SK-N-SH (cell line): ENCODE results near the gene ST3GAL2. TPM values are rescaled to one million over a fixed set of nuclear protein-coding genes. Genes with fewer than 3 reads are reported as not detected.

ENCODE experiments used
- CTCF ChIA-PET: fragments of 300-600, 350-600 bp; formaldehyde crosslinking; extraction: SDS; loops from one replicate; lab custom pipeline; 2021; lab: Yijun Ruan, JAX
- POLR2A ChIA-PET: fragments of 350-600 bp; sonication (Branson Sonifier 250); formaldehyde crosslinking; extraction: SDS; loops from one replicate; lab custom pipeline; 2020; ENCODE audit warnings: antibody characterized with exemption, inconsistent platforms; lab: Yijun Ruan, JAX
- DNase-seq: peaks from one replicate; pipeline ENCODE4 v3.0.0; 2012
- H2AFZ ChIP-seq: fragments of 200-600 bp; sonication (generic); 2 replicates; pipeline ENCODE4 v1.8.1; 2016; ENCODE audit warnings: antibody characterized with exemption, mild to moderate bottlenecking, low read depth
- H3F3A ChIP-seq: fragments of 200-600 bp; sonication (generic); replicated peaks from 2 replicates; pipeline ENCODE3; 2016; ENCODE audit warnings: antibody characterized with exemption, mild to moderate bottlenecking; ENCODE audit not compliant: insufficient read depth
- H3K27ac ChIP-seq, 2 experiments: fragments of 200-500 bp in 1 of 2; fragments of 200-600 bp in 1 of 2; sonication (Bioruptor generic) in 1 of 2; sonication (generic), shearing (Covaris generic) in 1 of 2; 2 replicates each; pipeline versions ENCODE4 v1.5.1 to v1.6.1; 2014 to 2016; ENCODE audit warnings: low read depth in 2 of 2, inconsistent platforms in 1 of 2, low read length in 1 of 2, mild to moderate bottlenecking in 1 of 2, mixed read lengths in 1 of 2
- H3K27me3 ChIP-seq: fragments of 200-600 bp; sonication (generic), shearing (Covaris generic); 2 replicates; pipeline ENCODE4 v1.6.1; 2016; ENCODE audit warnings: mixed run types; ENCODE audit not compliant: insufficient read depth
- H3K36me3 ChIP-seq, 2 experiments: fragments of 200-500 bp in 1 of 2; fragments of 200-600 bp in 1 of 2; sonication (Bioruptor generic) in 1 of 2; sonication (generic) in 1 of 2; replicated peaks in 1 of 2; 2 replicates each; pipeline versions ENCODE3 to v1.5.1; 2014 to 2016; ENCODE audit warnings: low read length in 1 of 2, mild to moderate bottlenecking in 1 of 2; ENCODE audit not compliant: insufficient read depth in 2 of 2, control insufficient read depth in 1 of 2
- H3K4me1 ChIP-seq, 2 experiments: fragments of 200-500 bp in 1 of 2; fragments of 200-600 bp in 1 of 2; sonication (Bioruptor generic) in 1 of 2; sonication (generic), shearing (Covaris generic) in 1 of 2; 2 replicates each; pipeline versions ENCODE4 v1.5.1 to v1.6.1; 2014 to 2016; ENCODE audit warnings: low read depth in 1 of 2, low read length in 1 of 2, mixed run types in 1 of 2; ENCODE audit not compliant: insufficient read depth in 2 of 2, control insufficient read depth in 1 of 2
- H3K4me2 ChIP-seq: fragments of 200-600 bp; sonication (generic), shearing (Covaris generic); 2 replicates; pipeline ENCODE4 v1.6.1; 2017; ENCODE audit warnings: mixed run types
- H3K4me3 ChIP-seq, 2 experiments: fragments of 200-500 bp in 1 of 2; fragments of 200-600 bp in 1 of 2; sonication (Bioruptor generic) in 1 of 2; sonication (generic), shearing (Covaris generic) in 1 of 2; 2 replicates each; pipeline versions ENCODE4 v1.5.1 to v1.8.1; 2014 to 2016; ENCODE audit warnings: low read depth in 2 of 2, inconsistent platforms in 1 of 2, low read length in 1 of 2, mild to moderate bottlenecking in 1 of 2, mixed read lengths in 1 of 2, moderate library complexity in 1 of 2
- H3K79me2 ChIP-seq: fragments of 200-600 bp; sonication (generic); 2 replicates; pipeline ENCODE4 v1.8.1; 2017; ENCODE audit warnings: mild to moderate bottlenecking; ENCODE audit not compliant: insufficient read depth
- H3K9ac ChIP-seq: fragments of 200-600 bp; sonication (generic); 2 replicates; pipeline ENCODE4 v1.6.1; 2017; ENCODE audit warnings: mixed run types
- H3K9me2 ChIP-seq: fragments of 200-600 bp; sonication (generic); 2 replicates; pipeline ENCODE4 v1.6.1; 2017; ENCODE audit warnings: mixed run types
- H3K9me3 ChIP-seq: fragments of 200-600 bp; sonication (generic); 2 replicates; pipeline ENCODE4 v1.6.1; 2017; ENCODE audit warnings: mixed run types, mild to moderate bottlenecking, moderate library complexity
- H4K20me1 ChIP-seq: fragments of 200-600 bp; sonication (generic); 2 replicates; pipeline ENCODE4 v1.6.1; 2017; ENCODE audit warnings: mild to moderate bottlenecking, mixed run types; ENCODE audit not compliant: insufficient read depth
- FOSL2 ChIP-seq: IDR thresholded peaks from 2 replicates; pipeline ENCODE4 v1.4.0; 2012; ENCODE audit warnings: low read depth, mild to moderate bottlenecking, moderate library complexity, borderline replicate concordance
- FOXM1 ChIP-seq: IDR thresholded peaks from 2 replicates; pipeline ENCODE4 v1.4.0; 2012; ENCODE audit warnings: low read depth, mild to moderate bottlenecking
- JUND ChIP-seq: IDR thresholded peaks from 2 replicates; pipeline ENCODE4 v1.4.0; 2012
- NFIC ChIP-seq: IDR thresholded peaks from 2 replicates; pipeline ENCODE4 v1.4.0; 2012; ENCODE audit warnings: borderline replicate concordance
- RAD21 ChIP-seq: IDR thresholded peaks from 2 replicates; pipeline ENCODE4 v1.6.1; 2012; ENCODE audit warnings: mild to moderate bottlenecking, low read length
- TEAD4 ChIP-seq: IDR thresholded peaks from 2 replicates; pipeline ENCODE4 v1.4.0; 2012; ENCODE audit warnings: mild to moderate bottlenecking, borderline replicate concordance; ENCODE audit not compliant: insufficient read depth
- WGBS: methylation state at CpG from one replicate; pipeline ENCODE4 v1.1.6; 2017; ENCODE audit warnings: low lambda C conversion rate; 5-methylcytosine and 5-hydroxymethylcytosine counted together
- polyA plus RNA-seq, 3 experiments: library from polyadenylated mRNA; depleted of rRNA; stranded (reverse); fragments of >200 nt; gene quantifications; 2 replicates each; pipeline ENCODE4 v1.2.3, GENCODE V29; 2012
- TF ChIP-seq, protein P1 (sequence below): IDR thresholded peaks from 2 replicates; pipeline ENCODE4 v1.6.1; 2012; ENCODE audit warnings: mild to moderate bottlenecking, low read depth, low read length, moderate library complexity
- TF ChIP-seq, protein P2 (sequence below): fragments of 150-350 bp; IDR thresholded peaks from 2 replicates; pipeline ENCODE4 v1.6.1; 2017; ENCODE audit warnings: antibody characterized with exemption, low read length, low read depth, borderline replicate concordance
- TF ChIP-seq, protein P3 (sequence below): IDR thresholded peaks from 2 replicates; pipeline ENCODE4 v1.4.0; 2012; ENCODE audit warnings: low read depth
- TF ChIP-seq, protein P4 (sequence below): fragments of 150-350 bp; IDR thresholded peaks from 2 replicates; pipeline ENCODE4 v1.6.1; 2016; ENCODE audit warnings: mild to moderate bottlenecking, low read depth, low read length
- TF ChIP-seq, protein P5 (sequence below): IDR thresholded peaks from 2 replicates; pipeline ENCODE4; 2012
- TF ChIP-seq, protein P6 (sequence below): IDR thresholded peaks from 2 replicates; pipeline ENCODE4 v1.4.0; 2012; ENCODE audit warnings: low read depth, borderline replicate concordance

The ST3GAL2 gene
- polyA plus RNA-seq, 1 of the 3 experiments (the other 2 are of a cell fraction), result 19.9 TPM

DNA sequence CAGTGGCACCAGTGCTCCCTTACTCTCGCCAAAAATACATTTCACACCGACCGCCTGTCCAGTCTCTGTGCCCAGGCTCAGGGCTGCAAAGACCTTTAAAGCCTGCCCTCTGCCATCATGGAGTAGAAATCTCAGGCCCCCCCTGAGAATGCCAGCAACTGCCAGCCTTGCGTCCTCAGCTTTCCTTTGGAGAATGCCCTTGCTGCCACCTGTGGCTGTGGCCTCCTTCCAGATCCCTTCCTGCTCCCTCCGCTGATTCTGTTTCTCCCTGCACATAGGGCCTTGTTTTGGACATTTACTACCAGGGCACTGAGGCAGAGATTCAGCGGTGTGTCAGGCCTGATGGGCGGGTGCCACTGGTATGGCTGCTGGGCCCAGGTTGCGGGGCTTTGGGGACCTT is 28.7 kb upstream of the ST3GAL2 start:
- Histone ChIP-seq H3K9me2 (no peaks in the 10 kb centered on the region), H3K4me1 (peaks cover 0 to 3% of the 10 kb centered on the region in 2 experiments; a peak in 1 of 4 replicates), H3K9me3 (no peaks in the 10 kb centered on the region), H2AFZ (no peak overlapping the region), H3K27ac (no peak overlapping the region), H4K20me1 (no peaks in the 10 kb centered on the region), H3K4me3 (no peak overlapping the region), H3K79me2 (no peaks in the 10 kb centered on the region), H3K36me3 (no peaks in the 10 kb centered on the region), H3K27me3 (no peaks in the 10 kb centered on the region), H3F3A (no peaks in the 10 kb centered on the region), H3K4me2 (no peak overlapping the region), H3K9ac (no peak overlapping the region)
- DNase-seq, result no peak
- CTCF ChIA-PET, result no interaction called here
- TF ChIP-seq RAD21 (no peak), NFIC (no peak), FOXM1 (no peak), JUND (no peak), TEAD4 (no peak), FOSL2 (no peak)
- TF ChIP-seq, protein P1, sequence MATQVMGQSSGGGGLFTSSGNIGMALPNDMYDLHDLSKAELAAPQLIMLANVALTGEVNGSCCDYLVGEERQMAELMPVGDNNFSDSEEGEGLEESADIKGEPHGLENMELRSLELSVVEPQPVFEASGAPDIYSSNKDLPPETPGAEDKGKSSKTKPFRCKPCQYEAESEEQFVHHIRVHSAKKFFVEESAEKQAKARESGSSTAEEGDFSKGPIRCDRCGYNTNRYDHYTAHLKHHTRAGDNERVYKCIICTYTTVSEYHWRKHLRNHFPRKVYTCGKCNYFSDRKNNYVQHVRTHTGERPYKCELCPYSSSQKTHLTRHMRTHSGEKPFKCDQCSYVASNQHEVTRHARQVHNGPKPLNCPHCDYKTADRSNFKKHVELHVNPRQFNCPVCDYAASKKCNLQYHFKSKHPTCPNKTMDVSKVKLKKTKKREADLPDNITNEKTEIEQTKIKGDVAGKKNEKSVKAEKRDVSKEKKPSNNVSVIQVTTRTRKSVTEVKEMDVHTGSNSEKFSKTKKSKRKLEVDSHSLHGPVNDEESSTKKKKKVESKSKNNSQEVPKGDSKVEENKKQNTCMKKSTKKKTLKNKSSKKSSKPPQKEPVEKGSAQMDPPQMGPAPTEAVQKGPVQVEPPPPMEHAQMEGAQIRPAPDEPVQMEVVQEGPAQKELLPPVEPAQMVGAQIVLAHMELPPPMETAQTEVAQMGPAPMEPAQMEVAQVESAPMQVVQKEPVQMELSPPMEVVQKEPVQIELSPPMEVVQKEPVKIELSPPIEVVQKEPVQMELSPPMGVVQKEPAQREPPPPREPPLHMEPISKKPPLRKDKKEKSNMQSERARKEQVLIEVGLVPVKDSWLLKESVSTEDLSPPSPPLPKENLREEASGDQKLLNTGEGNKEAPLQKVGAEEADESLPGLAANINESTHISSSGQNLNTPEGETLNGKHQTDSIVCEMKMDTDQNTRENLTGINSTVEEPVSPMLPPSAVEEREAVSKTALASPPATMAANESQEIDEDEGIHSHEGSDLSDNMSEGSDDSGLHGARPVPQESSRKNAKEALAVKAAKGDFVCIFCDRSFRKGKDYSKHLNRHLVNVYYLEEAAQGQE, result no peak
- TF ChIP-seq, protein P2, sequence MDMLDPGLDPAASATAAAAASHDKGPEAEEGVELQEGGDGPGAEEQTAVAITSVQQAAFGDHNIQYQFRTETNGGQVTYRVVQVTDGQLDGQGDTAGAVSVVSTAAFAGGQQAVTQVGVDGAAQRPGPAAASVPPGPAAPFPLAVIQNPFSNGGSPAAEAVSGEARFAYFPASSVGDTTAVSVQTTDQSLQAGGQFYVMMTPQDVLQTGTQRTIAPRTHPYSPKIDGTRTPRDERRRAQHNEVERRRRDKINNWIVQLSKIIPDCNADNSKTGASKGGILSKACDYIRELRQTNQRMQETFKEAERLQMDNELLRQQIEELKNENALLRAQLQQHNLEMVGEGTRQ, result no peak
- TF ChIP-seq, protein P3, sequence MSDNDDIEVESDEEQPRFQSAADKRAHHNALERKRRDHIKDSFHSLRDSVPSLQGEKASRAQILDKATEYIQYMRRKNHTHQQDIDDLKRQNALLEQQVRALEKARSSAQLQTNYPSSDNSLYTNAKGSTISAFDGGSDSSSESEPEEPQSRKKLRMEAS, result no peak
- TF ChIP-seq, protein P4, sequence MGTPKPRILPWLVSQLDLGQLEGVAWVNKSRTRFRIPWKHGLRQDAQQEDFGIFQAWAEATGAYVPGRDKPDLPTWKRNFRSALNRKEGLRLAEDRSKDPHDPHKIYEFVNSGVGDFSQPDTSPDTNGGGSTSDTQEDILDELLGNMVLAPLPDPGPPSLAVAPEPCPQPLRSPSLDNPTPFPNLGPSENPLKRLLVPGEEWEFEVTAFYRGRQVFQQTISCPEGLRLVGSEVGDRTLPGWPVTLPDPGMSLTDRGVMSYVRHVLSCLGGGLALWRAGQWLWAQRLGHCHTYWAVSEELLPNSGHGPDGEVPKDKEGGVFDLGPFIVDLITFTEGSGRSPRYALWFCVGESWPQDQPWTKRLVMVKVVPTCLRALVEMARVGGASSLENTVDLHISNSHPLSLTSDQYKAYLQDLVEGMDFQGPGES, result no peak
- TF ChIP-seq, protein P5, sequence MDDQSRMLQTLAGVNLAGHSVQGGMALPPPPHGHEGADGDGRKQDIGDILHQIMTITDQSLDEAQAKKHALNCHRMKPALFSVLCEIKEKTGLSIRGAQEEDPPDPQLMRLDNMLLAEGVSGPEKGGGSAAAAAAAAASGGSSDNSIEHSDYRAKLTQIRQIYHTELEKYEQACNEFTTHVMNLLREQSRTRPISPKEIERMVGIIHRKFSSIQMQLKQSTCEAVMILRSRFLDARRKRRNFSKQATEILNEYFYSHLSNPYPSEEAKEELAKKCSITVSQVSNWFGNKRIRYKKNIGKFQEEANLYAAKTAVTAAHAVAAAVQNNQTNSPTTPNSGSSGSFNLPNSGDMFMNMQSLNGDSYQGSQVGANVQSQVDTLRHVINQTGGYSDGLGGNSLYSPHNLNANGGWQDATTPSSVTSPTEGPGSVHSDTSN, result no peak
- TF ChIP-seq, protein P6, sequence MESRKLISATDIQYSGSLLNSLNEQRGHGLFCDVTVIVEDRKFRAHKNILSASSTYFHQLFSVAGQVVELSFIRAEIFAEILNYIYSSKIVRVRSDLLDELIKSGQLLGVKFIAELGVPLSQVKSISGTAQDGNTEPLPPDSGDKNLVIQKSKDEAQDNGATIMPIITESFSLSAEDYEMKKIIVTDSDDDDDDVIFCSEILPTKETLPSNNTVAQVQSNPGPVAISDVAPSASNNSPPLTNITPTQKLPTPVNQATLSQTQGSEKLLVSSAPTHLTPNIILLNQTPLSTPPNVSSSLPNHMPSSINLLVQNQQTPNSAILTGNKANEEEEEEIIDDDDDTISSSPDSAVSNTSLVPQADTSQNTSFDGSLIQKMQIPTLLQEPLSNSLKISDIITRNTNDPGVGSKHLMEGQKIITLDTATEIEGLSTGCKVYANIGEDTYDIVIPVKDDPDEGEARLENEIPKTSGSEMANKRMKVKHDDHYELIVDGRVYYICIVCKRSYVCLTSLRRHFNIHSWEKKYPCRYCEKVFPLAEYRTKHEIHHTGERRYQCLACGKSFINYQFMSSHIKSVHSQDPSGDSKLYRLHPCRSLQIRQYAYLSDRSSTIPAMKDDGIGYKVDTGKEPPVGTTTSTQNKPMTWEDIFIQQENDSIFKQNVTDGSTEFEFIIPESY, result no peak
- POLR2A ChIA-PET, result interaction anchor here (1.6 kb wide), 1 partner anchor 86 kb away, joined by 6 read pairs; no protein-coding TSS in a partner anchor
- 94% methylated on average over 8 of the region's 8 CpGs for WGBS
